Gastrocnemius medialis (tissue), 4 donors: ENCODE results near the gene SART3. TPM values are rescaled to one million over a fixed set of nuclear protein-coding genes. Genes with fewer than 3 reads are reported as not detected.

Experiments
- ATAC-seq, 2 donors: fragments of 150-250 bp; one replicate each; pipeline ENCODE4 v1.9.1; 2016
- DNase-seq, 2 donors: peaks; one replicate each; pipeline ENCODE4 v3.0.0-alpha.2; 2019
- H3K27ac ChIP-seq, 4 donors: fragments of 200-600 bp; sonication (generic); 1 replicate in 1 of 4; 2 replicates in 3 of 4; pipeline ENCODE4 v1.5.1; 2016 to 2018; ENCODE audit warnings: mild to moderate bottlenecking in 2 of 4, moderate library complexity in 1 of 4
- H3K27me3 ChIP-seq, 3 donors: fragments of 200-600 bp; sonication (generic) in 2 of 3; 1 replicate in 1 of 3; 2 replicates in 2 of 3; pipeline versions ENCODE4 v1.5.1 to v1.6.0; 2016 to 2019; ENCODE audit warnings: mild to moderate bottlenecking in 1 of 3, moderate library complexity in 1 of 3
- H3K36me3 ChIP-seq, 2 donors: fragments of 200-600 bp; sonication (generic) in 1 of 2; one replicate each; pipeline ENCODE4 v1.5.1; 2017 to 2018
- H3K4me1 ChIP-seq, 2 donors: fragments of 200-600 bp; sonication (generic) in 1 of 2; one replicate each; pipeline ENCODE4 v1.5.1; 2016 to 2017; ENCODE audit warnings: mild to moderate bottlenecking in 2 of 2
- H3K4me3 ChIP-seq, 4 donors: fragments of 200-600 bp; sonication (generic) in 3 of 4; 1 replicate in 1 of 4; 2 replicates in 3 of 4; pipeline ENCODE4 v1.5.1; 2016 to 2019; ENCODE audit warnings: mild to moderate bottlenecking in 2 of 4
- H3K9me3 ChIP-seq, 3 donors: fragments of 200-600 bp; sonication (generic) in 2 of 3; 1 replicate in 1 of 3; 2 replicates in 2 of 3; pipeline ENCODE4 v1.5.1; 2016 to 2019
- CTCF ChIP-seq, 5 experiments: fragments of 450-650 bp in 3 of 5; fragments of 200-600 bp in 2 of 5; sonication (generic) in 2 of 5; IDR thresholded peaks in 4 of 5; conservative IDR thresholded peaks in 1 of 5; 1 replicate in 4 of 5; 2 replicates in 1 of 5; pipeline ENCODE4 v1.5.1; 2016 to 2019; ENCODE audit warnings: antibody characterized with exemption in 5 of 5, mild to moderate bottlenecking in 3 of 5, moderate library complexity in 3 of 5
- POLR2A ChIP-seq, 2 donors: fragments of 450-650 bp; IDR thresholded peaks; one replicate each; pipeline ENCODE4 v1.6.1; 2017; ENCODE audit warnings: antibody characterized with exemption in 2 of 2, mild to moderate bottlenecking in 2 of 2, moderate library complexity in 2 of 2
- in situ Hi-C, 4 donors: fragments of 200-750 bp; cut with MboI; loops; one replicate each; pipeline versions ENCODE4 v1.15.0 to v1.8.0; 2017; ENCODE audit warnings: low sequenced_read_pairs in 4 of 4
- intact Hi-C: fragments of 100-400 bp; cut with DNase I; formaldehyde crosslinking; loops from one replicate; pipeline ENCODE4 v1.15.1; 2023; ENCODE audit warnings: low total_unique reads
- total RNA-seq, 4 donors: library from RNA; depleted of rRNA; stranded (reverse); fragments of >200 nt; gene quantifications; one replicate each; pipeline versions ENCODE4 v1.1.0 to v1.2.3, GENCODE V29; 2016

The SART3 gene
- total RNA-seq, 4 donors from 2014 or later, result 38.1 to 52.6 (median 51.3) TPM

- in situ Hi-C loops, result loop anchor here (5.0 to 25.0 kb wide), 5 partner anchors 50 to 527 kb away; partner anchors contain the start of genes ALKBH2 (in 4 of the 4), UNG (in 4 of the 4) and SSH1 (in 1 of the 4)
- intact Hi-C loops, result no loop called here
- TF ChIP-seq POLR2A (IDR thresholded peaks at IDR 0.05), result no peak
- TF ChIP-seq CTCF (IDR thresholded peaks at IDR 0.05 in 4 of 5, conservative IDR thresholded peaks at IDR 0.05 in 1 of 5), result no peak
- DNase-seq, result no peak
- H3K4me1 ChIP-seq, result peaks cover 28 to 32% of the 10 kb centered on the region in 2 donors
- no peak overlapping the region for H3K4me3 ChIP-seq
- no peak for ATAC-seq
- H3K36me3 ChIP-seq, result peaks cover 2 to 63% of the 10 kb centered on the region in 2 donors
- no peaks in the 10 kb centered on the region for H3K27me3 ChIP-seq
- H3K9me3 ChIP-seq, result no peaks in the 10 kb centered on the region
- peak overlapping the region in 3 of 4 donors; percentile 7 to 97 (median 96) for H3K27ac ChIP-seq
These were observed 6.7 kb upstream of the SART3 start for GRCh38 chr12:108567406-108568337.

GRCh38 chr12:108566452-108566851 is 5.5 kb upstream of the SART3 start:
- no peaks in the 10 kb centered on the region for H3K9me3 ChIP-seq
- H3K36me3 ChIP-seq, result peaks cover 2 to 63% of the 10 kb centered on the region in 2 donors
- H3K27ac ChIP-seq, result peak overlapping the region; percentile 92 to 97 (median 96)
- TF ChIP-seq POLR2A (IDR thresholded peaks at IDR 0.05) (no peak), CTCF (IDR thresholded peaks at IDR 0.05 in 4 of 5, conservative IDR thresholded peaks at IDR 0.05 in 1 of 5) (no peak)
- ATAC-seq, result no peak
- DNase-seq, result no peak
- no peak overlapping the region for H3K4me3 ChIP-seq
- peaks cover 28 to 32% of the 10 kb centered on the region in 2 donors for H3K4me1 ChIP-seq
- intact Hi-C loops (no loop called here), in situ Hi-C loops (loop anchor here (5.0 to 25.0 kb wide), 5 partner anchors 51 to 528 kb away; partner anchors contain the start of genes ALKBH2 (in 4 of the 4), UNG (in 4 of the 4) and SSH1 (in 1 of the 4))
- no peaks in the 10 kb centered on the region for H3K27me3 ChIP-seq

- intact Hi-C loops, result loop anchor here (2.0 kb wide), 1 partner anchor 237 kb away; no protein-coding TSS in a partner anchor
- Histone ChIP-seq H3K27me3 (no peaks in the 10 kb centered on the region), H3K4me1 (peaks cover 28 to 32% of the 10 kb centered on the region in 2 donors), H3K27ac (peak overlapping the region; percentile 92 to 97 (median 96)), H3K9me3 (no peaks in the 10 kb centered on the region), H3K4me3 (no peak overlapping the region), H3K36me3 (peaks cover 2 to 63% of the 10 kb centered on the region in 2 donors)
- ATAC-seq, result peak; percentile 49 to 56
- in situ Hi-C loops, result loop anchor here (5.0 to 25.0 kb wide), 5 partner anchors 51 to 529 kb away; partner anchors contain the start of genes ALKBH2 (in 4 of the 4), UNG (in 4 of the 4) and SSH1 (in 1 of the 4)
- TF ChIP-seq POLR2A (IDR thresholded peaks at IDR 0.05), result no peak
- TF ChIP-seq CTCF (IDR thresholded peaks at IDR 0.05 in 4 of 5, conservative IDR thresholded peaks at IDR 0.05 in 1 of 5), result no peak
- peak; percentile 81 to 92 for DNase-seq
These were observed 5.0 kb upstream of the SART3 start for GRCh38 chr12:108565976-108566375.

GRCh38 chr12:108565146-108565545 is 4.2 kb upstream of the SART3 start:
- H3K9me3 ChIP-seq, result no peaks in the 10 kb centered on the region
- peaks cover 2 to 61% of the 10 kb centered on the region in 2 donors for H3K36me3 ChIP-seq
- H3K27ac ChIP-seq, result peak overlapping the region; percentile 92 to 97 (median 96)
- no peak overlapping the region for H3K4me3 ChIP-seq
- ATAC-seq (no peak), DNase-seq (no peak)
- H3K4me1 ChIP-seq, result peaks cover 29 to 32% of the 10 kb centered on the region in 2 donors
- no peaks in the 10 kb centered on the region for H3K27me3 ChIP-seq
- intact Hi-C loops, result loop anchor here (2.0 kb wide), 1 partner anchor 238 kb away; no protein-coding TSS in a partner anchor
- no peak for TF ChIP-seq CTCF (IDR thresholded peaks at IDR 0.05 in 4 of 5, conservative IDR thresholded peaks at IDR 0.05 in 1 of 5)
- no peak for TF ChIP-seq POLR2A (IDR thresholded peaks at IDR 0.05)
- in situ Hi-C loops, result loop anchor here (5.0 to 25.0 kb wide), 5 partner anchors 52 to 530 kb away; partner anchors contain the start of genes ALKBH2 (in 4 of the 4), UNG (in 4 of the 4) and SSH1 (in 1 of the 4)
